HCT116 (cell line): Measurements from ENCODE around the gene CCDC192. TPM values are rescaled to one million over a fixed set of nuclear protein-coding genes. Genes with fewer than 3 reads are reported as not detected.

Experiments used
- ATAC-seq: fragments of 200-7000 bp; cut with Tn5 transposase; 2 replicates; pipeline ENCODE4 v1.9.1; 2020; ENCODE audit warnings: mild to moderate bottlenecking, moderate library complexity
- BruUV-seq: library from RNA; stranded (reverse); fragments of 400-500 nt; replicated peaks from 2 replicates; lab custom pipeline; 2021; lab: Mats Ljungman, UMichigan
- CTCF ChIA-PET: fragments of 300-600 bp; sonication (Branson Sonifier 250); formaldehyde crosslinking; loops from one replicate; lab custom pipeline; 2021; ENCODE audit warnings: antibody characterized with exemption; lab: Charles Lee
- POLR2A ChIA-PET: fragments of 300-600, 350-600 bp; sonication (Branson Sonifier 250); formaldehyde crosslinking; loops from one replicate; lab custom pipeline; 2021; ENCODE audit warnings: antibody characterized with exemption; lab: Charles Lee
- RAD21 ChIA-PET, 2 experiments: fragments of 300-600 bp; sonication (Branson Sonifier 250); formaldehyde crosslinking; loops; one replicate each; lab custom pipeline; 2023; ENCODE audit warnings: low total read pairs in 2 of 2; ENCODE audit not compliant: uncharacterized antibody in 2 of 2, unreplicated experiment in 2 of 2, low non-redundant PET in 1 of 2; lab: Charles Lee
- DNase-seq: peaks from one replicate; pipeline ENCODE4 v3.0.0-alpha.2; 2010; ENCODE audit warnings: low read depth, low spot score
- H2AFZ ChIP-seq: fragments of 200-600 bp; shearing (Covaris generic), sonication (generic); 2 replicates; pipeline ENCODE4 v1.6.1; 2017; ENCODE audit warnings: low read depth, mixed run types, mixed read lengths, antibody characterized with exemption, low read length; ENCODE audit not compliant: poor library complexity, severe bottlenecking
- H3K27ac ChIP-seq: 2 replicates; pipeline ENCODE4 v1.5.1; 2012; ENCODE audit warnings: low read depth, low read length
- H3K27me3 ChIP-seq: fragments of 200-600 bp; sonication (generic); 2 replicates; pipeline ENCODE4 v1.6.1; 2016; ENCODE audit warnings: mixed run types, low read length, mixed read lengths; ENCODE audit not compliant: insufficient read depth
- H3K36me3 ChIP-seq, 2 experiments: fragments of 200-500 bp in 1 of 2; fragments of 200-600 bp in 1 of 2; sonication (Bioruptor generic) in 1 of 2; sonication (generic) in 1 of 2; 2 replicates each; pipeline versions ENCODE4 v1.5.1 to v1.6.1; 2014 to 2016; ENCODE audit warnings: low read length in 2 of 2, inconsistent platforms in 1 of 2, mixed read lengths in 1 of 2, mixed run types in 1 of 2; ENCODE audit not compliant: insufficient read depth in 2 of 2, control insufficient read depth in 1 of 2
- H3K4me1 ChIP-seq, 2 experiments: fragments of 200-600 bp in 1 of 2; sonication (generic) in 1 of 2; 2 replicates each; pipeline versions ENCODE4 v1.5.1 to v1.6.1; 2012 to 2017; ENCODE audit warnings: low read length in 2 of 2, inconsistent platforms in 1 of 2, mild to moderate bottlenecking in 1 of 2, mixed read lengths in 1 of 2, mixed run types in 1 of 2, moderate library complexity in 1 of 2; ENCODE audit not compliant: insufficient read depth in 2 of 2, control insufficient read depth in 1 of 2
- H3K4me2 ChIP-seq: fragments of 200-600 bp; sonication (generic); 2 replicates; pipeline ENCODE4 v1.6.1; 2017; ENCODE audit warnings: mixed run types, low read length, mixed read lengths
- H3K4me3 ChIP-seq, 2 experiments: fragments of 200-600 bp in 1 of 2; sonication (generic) in 1 of 2; replicated peaks in 1 of 2; 2 replicates each; pipeline ENCODE4 v1.5.1; 2011 to 2016; ENCODE audit warnings: low read length in 2 of 2, control low read depth in 1 of 2, low read depth in 1 of 2, mild to moderate bottlenecking in 1 of 2, mixed read lengths in 1 of 2, mixed run types in 1 of 2
- H3K79me2 ChIP-seq: fragments of 200-600 bp; sonication (generic); 2 replicates; pipeline ENCODE4 v1.6.1; 2017; ENCODE audit warnings: mild to moderate bottlenecking, mixed run types, low read length, moderate library complexity, mixed read lengths; ENCODE audit not compliant: insufficient read depth
- H3K9ac ChIP-seq: fragments of 200-600 bp; sonication (generic); 2 replicates; pipeline ENCODE4 v1.6.1; 2016; ENCODE audit warnings: low read length, mixed read lengths
- H3K9me2 ChIP-seq: fragments of 200-600 bp; sonication (generic), shearing (Covaris generic); 2 replicates; pipeline ENCODE4 v1.6.1; 2017; ENCODE audit warnings: mixed run types, mild to moderate bottlenecking, moderate library complexity; ENCODE audit not compliant: insufficient read depth
- H3K9me3 ChIP-seq, 2 experiments: fragments of 200-500 bp in 1 of 2; fragments of 200-600 bp in 1 of 2; sonication (Bioruptor generic) in 1 of 2; sonication (generic) in 1 of 2; 2 replicates each; pipeline ENCODE4 v1.6.1; 2014 to 2017; ENCODE audit warnings: low read length in 2 of 2, mixed read lengths in 2 of 2, inconsistent platforms in 1 of 2, low read depth in 1 of 2, mild to moderate bottlenecking in 1 of 2, mixed run types in 1 of 2, moderate library complexity in 1 of 2; ENCODE audit not compliant: control insufficient read depth in 1 of 2, insufficient read depth in 1 of 2
- H4K20me1 ChIP-seq: fragments of 200-600 bp; sonication (generic), shearing (Covaris generic); 2 replicates; pipeline ENCODE4 v1.6.1; 2017; ENCODE audit warnings: mixed run types, mild to moderate bottlenecking, moderate library complexity; ENCODE audit not compliant: insufficient read depth
- ATF3 ChIP-seq: IDR thresholded peaks from 2 replicates; pipeline ENCODE4 v1.6.1; 2012
- CEBPB ChIP-seq: IDR thresholded peaks from 2 replicates; pipeline ENCODE4 v1.6.1; 2012; ENCODE audit warnings: low read depth
- CTCF ChIP-seq, 3 experiments: fragments of 200-600 bp in 1 of 3; sonication (generic) in 1 of 3; IDR thresholded peaks in 2 of 3; conservative IDR thresholded peaks in 1 of 3; 2 replicates each; pipeline ENCODE4 v1.5.1; 2012 to 2017; ENCODE audit warnings: low read depth in 2 of 3, low read length in 2 of 3, antibody characterized with exemption in 1 of 3, borderline replicate concordance in 1 of 3, control low read depth in 1 of 3, mild to moderate bottlenecking in 1 of 3, mixed read lengths in 1 of 3, mixed run types in 1 of 3, moderate library complexity in 1 of 3; ENCODE audit not compliant: insufficient read depth in 1 of 3
- EGR1 ChIP-seq: IDR thresholded peaks from 2 replicates; pipeline ENCODE4 v1.6.1; 2012; ENCODE audit warnings: low read depth
- ELF1 ChIP-seq: IDR thresholded peaks from 2 replicates; pipeline ENCODE4 v1.6.1; 2012; ENCODE audit warnings: low read depth, borderline replicate concordance
- JUND ChIP-seq: IDR thresholded peaks from 2 replicates; pipeline ENCODE4 v1.6.1; 2012
- MAX ChIP-seq: IDR thresholded peaks from 2 replicates; pipeline ENCODE4 v1.6.1; 2012
- POLR2A ChIP-seq: IDR thresholded peaks from 2 replicates; pipeline ENCODE4 v1.7.0; 2011; ENCODE audit warnings: borderline replicate concordance; ENCODE audit not compliant: insufficient read depth, insufficient read length; ENCODE audit errors: extremely low read depth
- RAD21 ChIP-seq: IDR thresholded peaks from 2 replicates; pipeline ENCODE4 v1.6.1; 2012; ENCODE audit warnings: low read depth, mild to moderate bottlenecking
- SIN3A ChIP-seq: IDR thresholded peaks from 2 replicates; pipeline ENCODE4 v1.6.1; 2012; ENCODE audit warnings: low read depth
- SRF ChIP-seq: IDR thresholded peaks from 2 replicates; pipeline ENCODE4 v1.6.1; 2012; ENCODE audit warnings: low read depth
- TCF7L2 ChIP-seq: IDR thresholded peaks from 2 replicates; pipeline ENCODE4 v1.7.0; 2011; ENCODE audit warnings: borderline replicate concordance, inconsistent platforms; ENCODE audit not compliant: insufficient read depth, insufficient read length; ENCODE audit errors: extremely low read depth
- ZFX ChIP-seq: fragments of 450-650 bp; IDR thresholded peaks from 2 replicates; pipeline ENCODE4 v1.6.1; 2017
- intact Hi-C: fragments of 100-400 bp; cut with micrococcal nuclease; formaldehyde crosslinking; loops from 2 replicates; pipeline ENCODE4 v1.10.0; 2022
- total RNA-seq: library from RNA; stranded (reverse); gene quantifications from one replicate; pipeline ENCODE4 v1.2.1, GENCODE V29; 2021; ENCODE audit not compliant: unreplicated experiment

The CCDC192 gene
- total RNA-seq, 1 experiment from 2014 or later = not detected

- Histone ChIP-seq H4K20me1 (no peaks in the 10 kb centered on the region), H3K36me3 (no peaks in the 10 kb centered on the region), H3K4me3 (no peak overlapping the region), H3K9me3 (no peaks in the 10 kb centered on the region), H3K4me2 (no peak overlapping the region), H3K79me2 (no peaks in the 10 kb centered on the region), H3K9ac (no peak overlapping the region), H3K27ac (no peak overlapping the region), H3K27me3 (no peaks in the 10 kb centered on the region), H3K4me1 (peaks cover 9 to 18% of the 10 kb centered on the region in 2 experiments; a peak in 3 of 4 replicates), H2AFZ (no peak overlapping the region), H3K9me2 (no peaks in the 10 kb centered on the region; the same call in 1 of the 2 replicates)
- TF ChIP-seq SRF (no peak), POLR2A (no peak), ELF1 (no peak), SIN3A (no peak)
- ATAC-seq (no peak), DNase-seq (no peak)
- ChIA-PET POLR2A (no interaction called here), CTCF (no interaction called here), RAD21 (no interaction called here)
- BruUV-seq = no TSS peak
- intact Hi-C loops = no loop called here
Measured at GRCh38 chr5:127695346-127695745, 7.8 kb upstream of the CCDC192 start.

GRCh38 chr5:127696683-127697082, 6.5 kb upstream of the CCDC192 start:
- H3K4me3 ChIP-seq = no peak overlapping the region
- ChIA-PET POLR2A (no interaction called here), RAD21 (no interaction called here), CTCF (no interaction called here)
- H3K9me3 ChIP-seq = no peaks in the 10 kb centered on the region
- no peak for DNase-seq
- no peak overlapping the region for H2AFZ ChIP-seq
- ATAC-seq = no peak
- H3K4me1 ChIP-seq = peaks cover 9 to 18% of the 10 kb centered on the region in 2 experiments; a peak in 3 of 4 replicates
- BruUV-seq = no TSS peak
- no peaks in the 10 kb centered on the region for H4K20me1 ChIP-seq
- H3K79me2 ChIP-seq = no peaks in the 10 kb centered on the region
- TF ChIP-seq RAD21 (no peak), MAX (no peak), CTCF (IDR thresholded peaks at IDR 0.05 in 2 of 3, conservative IDR thresholded peaks at IDR 0.05 in 1 of 3; ENCODE audit: borderline replicate concordance in 1 of 3, insufficient read depth in 1 of 3, low read depth in 2 of 3, low read length in 2 of 3) (no peak), ATF3 (no peak), CEBPB (no peak), JUND (no peak), ZFX (no peak), EGR1 (no peak), TCF7L2 (no peak), SIN3A (no peak)
- intact Hi-C loops = no loop called here
- no peaks in the 10 kb centered on the region; the same call in 1 of the 2 replicates for H3K9me2 ChIP-seq
- H3K27me3 ChIP-seq = no peaks in the 10 kb centered on the region
- no peak overlapping the region for H3K27ac ChIP-seq
- H3K4me2 ChIP-seq = no peak overlapping the region
- H3K36me3 ChIP-seq = no peaks in the 10 kb centered on the region
- no peak overlapping the region for H3K9ac ChIP-seq
